GM03348 (cell line): ENCODE measurements around the gene CHST7.
"Not testable (repeated sequence)": the region's sequence is repeated elsewhere in the genome, so short reads cannot be mapped to it uniquely, and the experiment has no call there.

Experiments
- DNase-seq: peaks from one replicate; pipeline ENCODE4 v3.0.0; 2012; ENCODE audit warnings: low spot score

CHST7 gene, protein sequence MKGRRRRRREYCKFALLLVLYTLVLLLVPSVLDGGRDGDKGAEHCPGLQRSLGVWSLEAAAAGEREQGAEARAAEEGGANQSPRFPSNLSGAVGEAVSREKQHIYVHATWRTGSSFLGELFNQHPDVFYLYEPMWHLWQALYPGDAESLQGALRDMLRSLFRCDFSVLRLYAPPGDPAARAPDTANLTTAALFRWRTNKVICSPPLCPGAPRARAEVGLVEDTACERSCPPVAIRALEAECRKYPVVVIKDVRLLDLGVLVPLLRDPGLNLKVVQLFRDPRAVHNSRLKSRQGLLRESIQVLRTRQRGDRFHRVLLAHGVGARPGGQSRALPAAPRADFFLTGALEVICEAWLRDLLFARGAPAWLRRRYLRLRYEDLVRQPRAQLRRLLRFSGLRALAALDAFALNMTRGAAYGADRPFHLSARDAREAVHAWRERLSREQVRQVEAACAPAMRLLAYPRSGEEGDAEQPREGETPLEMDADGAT

DNA sequence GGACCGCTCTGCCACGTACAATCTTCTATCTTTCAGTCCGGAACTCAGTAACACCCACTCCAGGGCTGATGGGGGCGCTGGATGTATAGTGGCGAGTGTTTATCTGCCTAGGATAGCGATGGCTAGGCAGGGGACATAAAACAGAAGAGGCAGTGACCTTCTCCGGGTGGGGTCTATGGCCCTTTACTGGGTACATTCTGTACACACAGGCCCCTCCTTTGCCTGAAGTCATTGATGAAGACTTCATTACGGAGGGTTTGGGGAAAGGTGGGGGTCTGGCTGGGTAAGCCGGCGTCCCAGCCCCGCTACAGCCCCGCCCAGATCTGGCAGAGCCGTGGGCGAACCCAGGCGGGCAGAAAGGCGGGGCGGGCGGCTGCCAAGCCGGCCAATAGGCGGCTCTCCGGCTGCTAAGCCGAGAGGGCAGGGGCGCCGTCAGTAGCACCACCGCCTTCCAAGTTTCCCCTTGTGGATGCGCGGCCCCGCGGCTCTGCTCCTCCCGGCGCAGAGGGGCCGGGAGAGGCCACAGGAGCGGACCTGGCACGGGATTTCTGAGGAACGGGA is at the start of gene CHST7:
Gene CHST7 (plus strand): TSS at position 435 of the 561 bp plus-strand sequence. CDS start 167 bp downstream, outside the sequence.
- DNase-seq: peak; percentile 80

DNA sequence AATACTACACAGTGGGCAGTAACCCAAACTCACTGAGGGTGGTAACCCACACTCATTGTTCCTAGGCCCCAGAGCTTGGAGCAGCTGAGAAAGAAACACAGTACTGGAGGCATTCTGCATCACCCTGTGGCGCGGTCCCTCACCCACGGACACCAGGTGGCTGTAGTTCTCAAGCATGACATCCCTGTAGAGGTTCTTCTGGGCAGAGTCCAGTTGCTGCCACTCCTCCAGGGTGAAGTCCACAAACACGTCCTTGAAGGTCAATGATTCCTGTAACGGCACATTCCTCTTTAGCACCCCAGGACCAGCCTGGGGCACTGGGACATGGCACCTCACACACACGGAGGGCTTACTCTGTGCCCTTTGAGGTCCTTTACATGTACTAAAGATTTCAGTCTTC is 44.9 kb upstream of the CHST7 start:
- not testable (repeated sequence) for DNase-seq

DNA sequence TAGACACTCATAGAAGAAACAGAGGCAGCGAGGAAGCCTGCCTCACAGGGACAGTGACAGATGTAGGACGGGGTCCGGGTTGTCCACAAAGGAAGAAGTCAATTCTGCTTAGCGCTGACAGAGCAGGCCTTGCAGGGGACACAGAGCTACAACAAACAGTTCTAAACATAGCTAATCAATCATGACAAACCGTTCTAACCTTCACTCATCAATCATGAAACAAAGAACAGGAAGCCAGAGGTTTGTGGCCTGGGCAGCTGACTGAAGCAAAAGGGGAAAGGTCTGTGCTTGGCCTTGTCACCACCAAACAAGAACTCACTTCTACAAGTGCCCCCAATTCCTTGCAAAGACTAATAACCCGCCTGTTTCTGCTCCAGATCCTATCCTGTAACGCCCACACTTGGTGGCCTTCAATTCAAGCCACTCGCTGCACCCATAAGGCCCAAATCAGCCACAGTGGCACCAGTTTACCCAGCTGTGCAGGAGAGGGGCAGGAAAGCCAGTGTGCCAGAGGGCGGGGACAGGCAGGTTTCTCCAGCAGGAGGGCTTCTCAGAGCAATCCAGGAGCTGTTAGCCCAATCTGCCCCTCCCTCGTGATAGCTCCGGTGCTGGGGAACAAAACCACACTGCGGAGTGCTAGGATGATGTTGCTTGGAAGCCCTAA is 43.7 kb upstream of the CHST7 start:
- DNase-seq: not testable (repeated sequence)

DNA sequence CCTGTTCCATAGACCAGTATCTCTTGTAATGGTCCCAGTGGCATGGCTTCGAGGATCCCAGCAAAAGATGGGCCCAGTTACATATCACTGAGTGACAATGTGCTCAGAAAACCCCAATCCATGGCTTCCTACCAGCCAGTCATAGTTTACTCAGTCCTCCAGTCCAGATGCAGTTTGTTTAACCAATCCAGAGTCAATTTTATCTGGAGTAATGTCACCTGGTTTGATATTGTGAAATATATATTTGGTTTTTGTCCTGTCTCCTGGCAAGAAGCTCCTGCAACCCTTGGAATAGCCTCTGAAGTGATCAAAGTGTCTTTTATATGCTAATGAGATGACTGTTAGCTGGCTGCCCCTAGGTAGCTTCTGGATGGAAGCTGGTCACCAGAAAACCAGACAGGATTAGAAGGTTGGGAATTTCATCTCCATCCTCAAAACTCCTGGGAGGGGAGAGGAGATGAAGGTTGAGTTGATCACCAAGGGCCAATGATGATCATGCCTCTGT is 43.1 kb upstream of the CHST7 start:
- not testable (repeated sequence) for DNase-seq

DNA sequence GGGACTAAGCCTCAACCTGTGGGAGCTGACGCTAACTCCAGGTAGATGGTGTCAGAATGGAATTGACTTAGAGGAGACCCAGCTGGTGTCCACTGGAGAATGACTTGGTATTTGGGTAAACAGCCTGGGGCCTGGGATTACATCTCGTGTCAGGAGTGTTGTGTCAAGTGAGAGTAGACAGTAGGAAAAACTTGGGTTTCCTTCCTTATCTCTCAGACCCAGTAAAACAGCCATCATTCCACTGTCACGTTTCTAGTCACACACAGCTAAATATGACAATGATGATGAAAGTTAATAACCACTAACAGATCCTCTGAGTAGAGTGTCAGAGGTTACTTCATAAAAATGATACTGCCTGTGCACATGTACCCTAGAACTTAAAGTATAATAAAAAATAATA is 42.1 kb upstream of the CHST7 start:
- DNase-seq: no peak

DNA sequence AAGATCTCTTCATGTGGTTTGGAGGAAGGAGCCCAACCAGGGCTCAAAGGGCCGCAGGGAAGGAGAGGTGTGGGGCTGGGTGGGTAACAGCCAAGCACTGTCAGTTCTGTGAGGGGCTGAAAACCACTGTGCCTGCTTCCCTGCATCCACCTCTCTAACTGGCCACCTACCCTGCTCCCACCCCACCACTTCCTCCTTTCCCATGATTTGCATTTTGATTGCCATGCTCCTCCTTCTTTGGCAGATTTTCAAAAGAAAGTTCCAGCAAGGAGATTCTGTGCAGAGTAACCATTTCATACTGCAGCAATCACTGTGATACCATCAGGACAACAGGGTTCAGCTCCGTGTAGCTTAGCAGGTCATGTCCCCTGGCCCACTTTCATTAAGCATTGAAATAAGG is 30.1 kb upstream of the CHST7 start:
- no peak for DNase-seq

DNA sequence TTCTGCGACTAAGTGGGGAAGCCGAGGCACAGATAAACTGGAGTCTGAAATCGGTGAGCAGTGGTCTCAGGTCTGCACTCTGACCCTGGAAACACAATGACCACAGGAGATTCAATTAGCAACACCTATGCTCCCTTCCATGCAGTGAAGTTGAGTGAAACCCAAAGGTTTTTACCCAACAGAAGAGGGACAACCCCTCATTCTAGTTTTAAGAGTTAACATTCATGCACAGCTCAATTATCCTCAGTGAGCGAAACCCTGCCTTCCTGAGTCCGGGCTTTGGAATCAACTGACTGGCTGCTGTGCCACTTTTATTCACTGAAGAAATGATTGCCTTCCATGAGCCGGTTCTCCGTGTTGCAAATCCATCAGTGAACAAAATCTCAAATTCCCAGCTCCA is 29.0 kb upstream of the CHST7 start:
- DNase-seq: not testable (repeated sequence)

DNA sequence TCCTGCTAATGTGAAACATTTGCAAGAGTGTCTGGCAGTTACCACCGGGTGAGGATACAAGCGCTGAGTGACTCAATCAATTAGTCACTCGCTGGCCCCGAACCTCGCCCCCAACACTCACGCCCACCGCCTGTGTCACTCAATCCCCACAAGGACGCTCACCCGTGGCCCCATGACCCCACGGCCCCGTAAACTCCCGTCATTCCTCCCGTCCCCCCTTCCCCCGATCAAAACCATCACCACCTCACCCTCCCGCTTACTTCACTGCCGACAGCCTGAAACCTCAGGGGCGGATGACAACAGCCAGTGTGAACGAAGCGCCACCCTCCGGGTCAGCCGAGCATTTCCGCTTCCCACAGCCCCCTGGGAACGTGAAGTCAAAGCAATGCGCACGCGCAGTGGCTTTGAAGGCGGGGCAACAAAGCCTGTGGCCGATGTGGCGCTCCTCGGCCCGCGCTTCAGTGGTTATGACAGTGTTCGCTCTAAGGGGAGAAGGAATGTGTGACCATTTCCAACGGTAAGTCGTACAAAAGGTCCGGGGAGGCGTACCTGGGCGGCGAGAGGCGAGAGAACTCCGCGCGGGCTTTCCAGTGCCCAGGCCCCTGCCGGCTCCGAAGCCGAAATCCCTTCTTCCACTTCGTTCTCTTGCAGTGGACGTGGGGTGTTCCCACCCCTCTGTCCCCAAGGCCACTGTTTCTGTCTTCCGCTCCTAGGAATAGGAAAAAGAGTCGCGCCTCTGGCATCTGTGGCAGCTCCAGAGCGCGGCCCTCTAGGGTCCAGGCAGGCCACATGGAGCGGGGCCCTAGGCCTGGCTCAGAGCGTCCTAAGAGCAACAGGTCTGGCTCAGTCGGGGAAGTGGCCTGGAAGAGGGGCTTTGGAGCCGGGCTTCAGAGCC is 28.2 kb upstream of the CHST7 start, which contains the start of gene ZNF674:
Gene ZNF674 (minus strand): TSS at position 311 of the 895 bp plus-strand sequence. CDS start 3,334 bp downstream, outside the sequence.
- peak; percentile 91 for DNase-seq

DNA sequence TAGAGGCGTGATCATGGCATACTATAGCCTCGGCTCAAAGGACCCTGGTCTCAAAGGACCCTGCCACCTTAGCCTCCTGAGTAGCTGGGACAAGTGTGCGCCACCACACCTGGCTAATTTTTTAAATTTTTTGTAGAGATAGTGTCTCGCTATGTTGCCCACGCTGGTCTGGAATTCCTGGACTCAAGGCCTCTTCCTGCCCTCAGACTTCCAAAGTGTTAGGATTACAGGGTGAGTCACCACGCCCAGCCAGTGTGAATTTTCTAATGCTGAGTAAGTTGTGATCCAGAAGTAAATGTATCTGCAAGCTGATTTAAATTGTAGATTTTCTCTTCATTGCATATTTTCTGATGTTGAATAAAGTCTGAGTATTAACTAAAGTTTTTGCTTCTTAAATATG is 25.7 kb upstream of the CHST7 start:
- DNase-seq: peak; percentile 38

DNA sequence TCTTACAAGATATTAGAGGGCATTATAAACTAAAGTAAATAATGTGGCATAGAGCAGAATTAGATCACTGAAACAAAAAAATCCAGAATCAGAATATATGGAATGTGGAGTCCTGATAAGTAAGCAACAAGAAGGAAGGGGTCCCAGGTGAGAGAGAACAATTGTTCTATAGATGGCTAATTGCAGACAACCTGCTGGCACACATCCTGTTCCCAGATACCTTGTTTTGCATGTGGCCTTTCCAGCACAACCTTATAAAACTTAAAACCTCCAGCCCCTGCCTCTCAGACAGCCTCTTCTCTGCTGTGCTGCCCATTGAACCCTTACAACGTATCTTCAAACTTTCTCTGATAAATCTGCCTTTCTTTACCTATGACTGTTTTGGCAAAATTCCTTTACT is 23.7 kb upstream of the CHST7 start:
- DNase-seq: no peak

DNA sequence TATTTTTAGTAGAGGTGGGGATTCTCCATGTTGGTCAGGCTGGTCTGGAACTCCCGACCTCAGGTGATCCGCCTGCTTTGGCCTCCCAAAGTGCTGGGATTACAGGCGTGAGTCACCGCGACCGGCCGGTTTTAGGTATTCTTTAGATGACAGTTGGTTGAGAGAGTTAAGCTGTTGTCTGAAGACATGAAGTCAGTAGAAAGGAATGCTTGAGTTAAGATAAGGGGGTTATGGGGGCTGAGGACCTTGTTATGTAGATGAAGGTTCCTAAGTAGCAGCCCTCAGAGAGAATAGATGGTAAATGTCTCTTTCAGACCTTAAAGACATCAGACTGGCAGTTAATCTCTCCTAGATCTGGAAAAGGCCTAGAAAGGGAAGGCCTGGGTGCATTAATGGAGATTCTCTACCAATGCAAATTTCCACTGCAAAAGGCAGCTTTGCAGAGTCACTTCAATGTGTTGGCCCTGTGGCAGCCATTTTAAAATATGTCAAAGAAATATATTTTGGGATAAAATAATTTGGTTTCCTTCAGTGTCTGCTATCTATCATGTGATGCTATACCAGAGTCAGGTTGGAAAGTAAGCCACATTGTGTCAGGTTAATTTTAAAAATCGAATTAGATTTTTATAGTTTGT is 22.0 kb upstream of the CHST7 start:
- no peak for DNase-seq

DNA sequence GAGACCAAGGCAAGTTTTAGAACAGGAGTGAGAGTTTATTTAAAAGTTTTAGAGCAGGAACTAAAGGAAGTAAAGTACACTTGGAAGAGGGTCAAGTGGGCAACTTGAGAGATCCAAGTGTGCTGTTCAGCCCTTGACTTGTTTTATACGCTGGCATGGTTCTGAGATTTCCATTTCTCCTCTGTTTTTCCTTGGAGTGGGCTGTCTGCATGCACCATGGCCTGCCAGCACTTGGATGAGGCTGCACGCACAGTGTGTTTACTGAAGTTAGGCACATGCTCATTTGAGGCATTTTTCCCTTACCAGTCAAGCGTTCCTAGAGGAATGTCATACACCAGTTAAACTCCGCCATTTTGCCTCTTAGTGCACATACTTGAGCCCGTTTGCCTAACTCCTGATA is 19.6 kb upstream of the CHST7 start:
- DNase-seq: no peak

DNA sequence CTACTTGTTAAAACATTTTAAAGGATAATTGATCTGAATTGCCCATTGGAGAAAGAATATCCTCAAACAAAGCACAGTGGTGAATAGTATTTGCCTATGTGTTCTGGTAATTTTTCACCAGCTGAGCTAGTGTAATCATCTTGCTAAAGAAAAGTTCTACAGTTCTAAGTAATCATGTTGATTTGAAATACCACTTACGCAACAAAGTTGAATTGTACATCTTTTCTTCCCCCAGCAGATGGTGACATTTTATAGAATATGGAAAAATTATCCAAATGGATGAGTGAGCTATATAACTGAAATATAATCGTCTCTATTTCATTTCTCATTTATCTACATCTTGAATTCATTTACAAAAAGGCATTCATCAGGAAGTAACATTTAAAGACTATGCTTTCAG is 18.6 kb upstream of the CHST7 start:
- no peak for DNase-seq

DNA sequence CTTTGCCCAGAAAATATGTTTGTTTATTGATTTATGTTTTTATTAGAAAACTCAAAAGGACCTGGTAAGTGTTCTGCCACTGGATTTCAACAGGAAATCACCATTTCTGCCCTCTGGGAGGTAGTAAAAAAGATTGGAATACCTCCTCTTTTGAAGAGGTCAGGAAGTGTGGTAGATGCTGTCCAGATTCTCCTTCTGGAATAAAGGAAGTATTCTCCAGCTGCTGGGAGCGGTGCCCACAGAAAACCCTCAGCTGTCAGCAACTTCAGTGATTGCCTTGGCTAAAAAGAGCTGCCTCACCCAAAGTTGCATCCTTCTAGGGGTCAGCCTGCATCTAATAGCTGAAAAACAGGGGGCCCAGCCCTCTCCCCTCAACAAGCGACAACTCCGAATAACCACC is 14.5 kb upstream of the CHST7 start:
- peak; percentile 9 for DNase-seq

DNA sequence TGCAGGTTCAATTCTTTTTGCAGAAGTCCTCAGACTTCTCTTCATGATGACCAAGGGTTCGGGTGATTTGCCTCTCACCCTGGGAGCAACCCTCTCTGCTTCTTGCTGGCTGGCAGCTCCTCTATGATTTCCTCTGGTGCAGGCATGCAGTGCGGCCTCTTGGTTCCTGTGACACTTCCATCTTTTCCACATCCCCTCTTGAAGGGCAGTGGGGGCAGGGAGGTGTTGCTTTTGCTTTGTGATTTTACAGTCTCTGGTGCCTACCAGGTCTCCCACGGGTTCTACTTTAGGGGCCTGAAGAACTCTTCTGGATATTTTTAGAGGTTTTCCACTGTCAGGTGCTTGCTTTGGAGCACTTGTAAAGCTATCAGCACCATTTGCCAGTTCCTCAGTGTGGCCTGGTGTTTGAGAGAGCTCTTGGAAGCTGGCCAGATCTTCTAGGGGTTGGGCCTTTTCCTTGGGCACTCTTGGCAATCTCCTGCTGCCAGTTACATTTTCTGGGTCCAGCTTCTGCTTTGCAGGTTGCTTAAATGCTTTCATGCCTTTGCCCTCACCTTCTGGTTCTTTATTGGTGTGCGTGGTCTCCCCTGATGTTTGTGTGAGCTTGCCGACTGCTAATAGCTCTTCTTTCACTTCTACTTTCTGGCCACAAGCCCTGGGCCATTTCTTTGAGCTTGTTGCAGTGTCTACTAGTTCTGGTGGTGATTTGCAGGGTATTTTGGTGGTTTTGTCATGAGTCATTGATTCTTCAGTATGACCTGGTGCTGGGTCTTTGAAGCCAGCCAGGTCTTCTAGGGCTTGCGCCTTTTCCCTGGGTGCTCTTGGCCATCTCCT is 11.5 kb upstream of the CHST7 start:
- DNase-seq: no peak

DNA sequence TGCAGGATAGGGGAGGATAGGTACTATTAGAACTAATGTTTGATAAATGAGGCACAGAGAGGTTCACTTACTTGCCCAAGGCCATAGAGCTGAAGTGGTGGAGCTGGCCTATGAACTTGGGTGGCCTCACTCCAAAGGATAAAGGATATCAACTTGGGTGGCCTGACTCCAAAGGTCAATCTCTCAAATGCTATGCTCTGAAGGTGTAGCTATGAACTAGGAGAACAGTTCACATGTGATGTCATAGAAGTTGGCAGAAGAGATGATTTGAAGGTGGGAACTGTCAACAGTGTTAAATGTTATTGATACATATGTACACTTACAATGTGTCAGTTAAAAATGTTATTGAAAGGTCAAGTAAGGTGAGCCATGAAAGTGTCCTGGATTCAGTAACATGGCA is 6.2 kb upstream of the CHST7 start:
- DNase-seq: no peak

DNA sequence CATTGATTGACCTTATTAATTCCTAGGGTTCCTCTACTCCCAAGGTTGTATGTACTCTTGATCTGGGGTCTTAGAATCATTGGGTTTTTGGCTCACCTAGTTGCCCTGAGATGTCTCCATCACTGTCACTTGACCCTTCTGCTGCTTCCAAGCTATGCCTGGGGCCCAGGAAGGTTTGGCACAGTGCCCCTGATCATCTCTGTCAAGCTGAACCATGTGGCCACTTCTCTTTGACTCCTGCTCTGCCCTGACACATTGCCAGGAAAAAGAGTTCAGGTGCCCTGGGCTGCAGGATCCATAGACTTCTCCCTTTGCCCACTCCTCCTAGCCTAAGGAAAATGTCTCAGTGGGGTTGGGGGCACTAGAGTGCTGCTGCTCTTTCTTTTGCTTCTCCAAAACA is 3.9 kb upstream of the CHST7 start:
- no peak for DNase-seq

DNA sequence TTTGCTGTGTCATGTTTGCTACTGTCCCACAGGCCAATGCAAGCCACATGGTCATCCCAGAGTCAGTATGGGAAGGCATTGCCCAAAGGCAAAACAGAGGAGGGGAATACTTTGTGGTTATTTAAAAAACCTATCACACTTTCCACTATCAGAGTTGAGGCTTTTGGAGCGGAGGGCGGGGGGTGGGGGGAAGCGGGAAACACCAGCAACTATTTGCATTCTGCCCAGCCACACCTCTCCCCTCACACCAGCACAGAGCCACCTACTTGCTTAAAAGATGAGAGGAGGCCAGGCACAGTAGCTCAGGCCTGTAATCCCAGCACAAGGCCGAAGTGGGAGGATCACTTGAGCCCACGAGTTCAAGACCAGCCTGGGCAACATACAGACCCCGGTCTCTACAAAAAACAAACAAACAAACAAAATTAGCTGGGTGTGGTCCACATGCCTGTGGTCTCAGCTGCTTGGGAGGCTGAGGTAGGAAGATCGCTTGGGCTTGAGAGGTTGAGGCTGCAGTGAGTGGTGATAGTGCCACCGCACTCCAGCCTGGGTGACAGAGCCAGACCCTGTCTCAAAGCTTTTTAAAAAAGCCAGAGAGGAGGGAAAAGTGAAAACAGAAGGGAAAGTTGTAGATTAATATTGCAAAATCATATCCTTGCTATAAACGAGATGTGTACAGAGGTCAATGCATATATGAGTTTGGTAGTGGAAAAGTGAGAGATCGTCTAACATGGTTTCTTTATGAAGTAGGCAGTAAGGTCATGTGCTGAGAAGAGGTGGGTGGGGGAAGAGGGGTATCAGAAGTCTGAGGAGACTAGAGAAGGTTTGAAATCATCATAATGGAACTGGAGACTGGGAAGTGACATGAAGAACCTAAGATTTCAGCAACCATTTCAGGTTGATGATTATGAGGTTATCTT is 1.9 kb upstream of the CHST7 start:
- DNase-seq: no peak

DNA sequence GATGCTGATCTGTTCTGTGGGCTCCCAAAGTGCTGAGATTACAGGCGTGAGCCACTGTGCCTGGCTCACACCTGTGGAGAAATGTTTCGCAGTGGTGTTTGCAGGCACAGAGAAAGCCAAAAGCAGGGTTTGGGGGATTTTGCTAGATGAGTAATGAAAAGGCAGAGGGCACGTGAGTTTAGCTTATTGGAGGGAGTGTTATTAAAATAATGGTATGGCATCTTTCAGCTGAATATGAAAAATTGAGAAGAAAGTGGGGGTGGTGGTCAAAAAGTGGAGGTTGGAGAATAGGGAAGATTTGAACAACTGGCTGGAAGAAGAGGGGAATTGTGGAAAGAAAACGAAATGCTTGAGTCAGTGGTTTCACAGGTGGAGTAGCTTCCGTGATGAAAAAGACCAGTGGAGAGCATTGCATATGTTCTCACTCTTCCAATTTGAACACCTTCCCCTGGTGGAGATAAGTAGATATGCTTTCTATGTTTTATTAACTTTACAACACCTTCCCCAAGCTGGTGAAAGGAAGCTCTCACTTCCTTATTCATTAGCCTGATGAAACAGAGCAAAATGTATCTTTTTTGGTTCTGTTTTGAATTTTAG is 1.1 kb upstream of the CHST7 start:
- DNase-seq: no peak
